ENCODE data around the gene SPATA33. TPM values are rescaled to one million over a fixed set of nuclear protein-coding genes. Genes with fewer than 3 reads are reported as not detected.
"Not testable (repeated sequence)": the region's sequence is repeated elsewhere in the genome, so short reads cannot be mapped to it uniquely, and the experiment has no call there.

Gene SPATA33
- total RNA-seq, 1 donor from 2014 or later, result 2.6 TPM

DNA sequence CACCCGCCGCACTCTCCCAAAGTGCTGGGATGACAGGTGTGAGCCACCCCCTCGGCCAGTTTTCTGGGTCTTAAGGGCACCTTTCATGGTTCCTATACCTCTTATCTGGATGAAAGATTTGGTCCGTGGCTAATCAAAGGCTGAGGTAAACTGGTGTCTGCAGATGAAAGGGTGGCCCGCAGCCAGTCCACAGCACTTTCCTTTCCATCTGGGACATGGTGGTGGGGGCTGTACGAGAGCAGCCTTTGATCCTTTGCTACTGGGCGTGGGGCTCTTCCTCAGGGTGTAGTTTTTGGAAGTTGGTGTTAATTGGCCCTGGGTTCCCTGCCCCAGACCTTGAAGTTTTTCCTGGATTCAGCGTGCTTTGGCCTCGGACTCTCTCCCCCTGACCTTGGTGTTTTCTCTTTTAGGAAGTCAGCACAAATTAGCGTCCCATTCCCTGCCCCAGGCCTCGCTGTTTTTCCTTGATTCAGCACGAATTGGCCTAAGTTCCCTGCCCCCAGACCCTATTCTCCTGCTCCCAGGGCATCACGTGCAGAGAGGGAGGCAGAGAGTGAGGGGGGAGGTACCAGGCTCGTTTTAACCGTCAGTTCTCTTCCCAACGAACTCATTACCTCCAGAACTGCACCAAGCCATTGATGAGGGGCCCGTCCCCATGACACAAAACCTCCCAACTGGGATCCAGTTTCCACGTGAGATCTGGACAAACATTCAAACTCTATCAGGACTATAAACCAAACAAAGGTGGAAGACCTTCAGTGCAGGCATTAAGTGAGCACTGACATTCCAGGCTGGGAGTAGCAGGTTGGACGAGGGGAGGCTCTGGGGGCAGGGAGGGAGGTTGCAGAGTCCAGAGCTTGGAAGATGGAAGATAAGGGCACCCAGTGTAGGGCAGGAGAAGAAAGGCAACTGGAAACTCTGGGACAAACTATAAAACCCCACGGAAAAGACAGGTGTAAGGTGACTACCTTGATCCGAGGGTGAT lies 32.6 kb upstream of the SPATA33 start:
- no peak for ATAC-seq
- intact Hi-C loops (cut with micrococcal nuclease), result no loop called here
- no peak for DNase-seq

DNA sequence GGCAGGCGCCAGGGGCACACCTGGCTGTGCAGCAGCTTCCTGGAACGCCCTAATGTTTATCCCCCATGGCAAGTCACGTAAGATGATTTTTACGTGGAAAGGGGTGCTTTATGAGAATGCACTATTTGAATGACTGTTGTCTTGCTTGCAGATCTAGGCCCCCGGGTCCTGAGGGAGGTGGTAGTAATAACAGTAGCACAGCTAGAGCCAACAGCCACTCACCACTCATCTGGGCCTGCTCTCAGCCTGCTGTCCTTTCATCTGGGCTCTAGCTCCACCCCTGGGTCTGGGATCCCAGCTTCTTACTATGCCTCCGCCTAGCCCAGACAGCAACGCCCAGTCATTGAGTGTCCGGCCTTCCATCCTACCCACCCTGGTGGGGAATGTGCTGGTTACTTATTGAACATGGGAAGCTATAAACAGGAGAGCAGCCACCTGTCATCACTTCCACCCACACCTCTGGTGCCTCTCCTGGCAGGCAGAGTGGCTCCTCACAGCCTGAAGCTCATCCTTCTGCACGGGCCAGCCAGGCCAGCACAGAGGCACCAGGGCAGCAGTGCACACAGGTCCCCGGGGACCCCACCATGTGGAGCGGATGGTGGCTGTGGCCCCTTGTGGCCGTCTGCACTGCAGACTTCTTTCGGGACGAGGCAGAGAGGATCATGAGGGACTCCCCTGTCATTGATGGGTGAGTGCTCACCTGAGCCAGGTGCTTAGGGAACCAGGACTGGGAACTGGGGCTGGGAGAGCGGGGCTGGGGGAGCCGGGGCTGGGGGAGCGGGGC lies 27.6 kb upstream of the SPATA33 start:
- intact Hi-C loops (cut with micrococcal nuclease), result no loop called here
- DNase-seq, result no peak
- no peak for ATAC-seq

- intact Hi-C loops (cut with micrococcal nuclease), result no loop called here
- DNase-seq, result no peak
- ATAC-seq, result no peak
These were observed 24.5 kb upstream of the SPATA33 start for GRCh38 chr16:89633064-89633631.

GRCh38 chr16:89634463-89635385 lies 22.9 kb upstream of the SPATA33 start:
- intact Hi-C loops (cut with micrococcal nuclease); DNase-seq: not testable (repeated sequence)

GRCh38 chr16:89636663-89637062 lies 21.0 kb upstream of the SPATA33 start:
- DNase-seq (no peak), ATAC-seq (no peak)
- intact Hi-C loops (cut with micrococcal nuclease), result no loop called here

More at GRCh38 chr16:89634463-89635385, 22.9 kb upstream of the SPATA33 start:
- ATAC-seq, result not testable (repeated sequence)

DNA sequence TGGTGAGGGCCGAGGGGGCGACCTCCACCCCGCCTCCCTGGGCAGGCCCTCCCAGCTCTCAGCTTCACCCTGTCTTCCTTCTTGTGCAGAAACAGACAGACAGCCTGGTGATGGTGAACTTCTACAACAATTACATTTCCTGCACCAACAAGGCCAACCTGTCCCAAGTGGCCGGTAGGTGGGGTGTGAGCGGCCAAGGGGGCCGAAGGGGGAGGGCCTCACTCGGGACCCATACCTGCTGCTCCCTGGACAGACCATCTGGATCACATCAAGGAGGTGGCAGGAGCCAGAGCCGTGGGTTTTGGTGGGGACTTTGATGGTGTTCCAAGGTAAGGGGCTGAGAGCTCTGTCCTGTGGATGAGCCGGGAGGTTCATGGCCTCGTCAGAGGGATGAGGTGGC lies 20.3 kb upstream of the SPATA33 start:
- ATAC-seq (no peak), DNase-seq (no peak)
- intact Hi-C loops (cut with micrococcal nuclease), result no loop called here

DNA sequence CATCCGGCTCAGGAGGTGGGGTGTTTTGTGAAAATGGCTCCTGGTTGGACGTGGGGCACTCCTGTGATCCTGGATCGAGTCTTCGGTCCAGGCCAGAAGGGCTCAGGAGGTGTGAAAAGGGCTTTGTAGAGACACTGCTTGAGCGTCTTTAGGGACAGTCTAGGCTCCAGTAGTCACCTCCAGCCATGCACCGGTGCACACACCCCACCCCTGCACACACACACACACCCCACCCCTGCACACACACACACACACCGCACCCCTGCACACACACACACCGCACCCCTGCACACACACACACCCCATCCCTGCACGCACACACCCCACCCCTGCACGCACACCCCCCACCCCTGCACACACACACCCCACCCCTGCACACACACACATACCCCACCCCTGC lies 19.2 kb upstream of the SPATA33 start:
- DNase-seq (no peak), ATAC-seq (no peak)
- intact Hi-C loops (cut with micrococcal nuclease), result no loop called here

DNA sequence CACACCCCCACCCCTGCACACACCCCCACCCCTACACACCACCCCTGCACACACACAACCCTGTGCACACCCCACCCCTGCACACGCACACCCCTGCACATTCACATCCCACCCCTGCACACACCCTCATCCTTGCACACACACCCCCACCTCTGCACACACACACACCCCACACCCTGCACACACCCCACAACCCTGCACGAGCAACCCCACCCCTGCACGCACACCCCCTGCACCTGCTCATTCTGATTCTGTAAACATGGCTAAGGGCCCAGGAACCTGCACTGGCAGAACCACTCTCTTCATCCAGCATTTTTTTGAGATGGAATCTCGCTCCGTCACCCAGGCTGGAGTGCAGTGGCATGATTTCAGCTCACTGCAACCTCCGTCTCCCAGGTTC lies 18.3 kb upstream of the SPATA33 start:
- ATAC-seq, result no peak
- intact Hi-C loops (cut with micrococcal nuclease), result no loop called here

DNA sequence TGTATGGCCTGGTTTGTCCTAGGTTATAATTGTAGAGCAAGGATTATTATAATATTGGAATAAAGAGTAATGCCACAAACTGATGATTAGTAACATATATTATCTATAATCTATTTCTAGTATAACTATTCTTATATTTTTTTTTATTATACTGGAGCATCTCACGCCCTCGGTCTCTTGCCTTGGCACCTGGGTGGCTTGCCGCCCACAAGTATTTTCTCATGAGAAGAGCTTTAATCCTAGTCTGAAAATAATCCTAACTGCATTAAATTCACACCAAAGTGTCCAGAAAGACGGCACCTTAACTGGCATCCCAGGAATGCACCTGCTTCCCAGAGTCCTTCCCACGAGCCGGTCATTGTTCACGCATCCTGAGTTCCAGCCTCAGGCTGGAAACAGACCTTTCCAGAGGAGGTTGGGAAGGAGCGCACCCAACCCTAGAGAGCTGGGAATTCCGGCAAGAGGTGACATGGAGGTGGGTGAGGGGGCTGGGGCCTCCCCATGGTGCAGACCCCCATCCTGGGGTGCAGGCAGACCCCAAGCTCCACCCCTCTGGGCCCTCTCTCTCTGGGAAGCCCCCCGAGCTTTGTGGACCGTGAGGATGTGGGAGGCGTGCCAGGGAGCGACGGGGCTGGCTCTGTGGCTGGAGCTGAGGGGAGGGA lies 16.0 kb upstream of the SPATA33 start:
- DNase-seq (no peak), ATAC-seq (no peak)
- intact Hi-C loops (cut with micrococcal nuclease), result no loop called here

More for the DNA sequence above, 18.3 kb upstream of the SPATA33 start:
- no peak for DNase-seq

GRCh38 chr16:89642574-89642973 lies 15.1 kb upstream of the SPATA33 start:
- DNase-seq, result no peak
- ATAC-seq, result no peak
- intact Hi-C loops (cut with micrococcal nuclease), result no loop called here

DNA sequence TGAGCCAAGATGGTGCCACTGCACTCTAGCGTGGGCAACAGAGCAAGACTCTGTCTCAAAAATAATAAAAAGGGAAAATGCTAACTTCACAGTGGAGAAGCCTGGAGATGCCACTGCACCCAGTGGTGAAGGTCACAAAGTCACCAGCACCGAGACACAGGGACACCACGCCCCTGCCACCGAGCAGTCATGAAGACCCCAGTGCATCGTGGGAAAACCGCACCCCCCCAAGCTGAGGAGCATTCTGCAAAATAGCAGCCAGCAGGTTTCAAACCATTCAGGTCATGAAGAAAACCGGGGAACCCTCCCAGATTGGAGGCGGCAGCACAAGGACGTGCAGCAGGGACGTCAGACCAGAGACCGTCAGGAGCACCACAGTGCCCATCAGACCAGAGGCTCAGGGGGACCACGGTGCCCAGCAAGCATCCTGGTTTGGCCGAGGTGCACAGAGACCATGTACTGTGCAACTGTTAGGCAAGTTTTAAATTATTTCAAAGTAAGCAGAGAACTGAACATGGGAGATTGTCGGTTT lies 13.8 kb upstream of the SPATA33 start:
- intact Hi-C loops (cut with micrococcal nuclease), result no loop called here
- no peak for ATAC-seq
- DNase-seq, result no peak

DNA sequence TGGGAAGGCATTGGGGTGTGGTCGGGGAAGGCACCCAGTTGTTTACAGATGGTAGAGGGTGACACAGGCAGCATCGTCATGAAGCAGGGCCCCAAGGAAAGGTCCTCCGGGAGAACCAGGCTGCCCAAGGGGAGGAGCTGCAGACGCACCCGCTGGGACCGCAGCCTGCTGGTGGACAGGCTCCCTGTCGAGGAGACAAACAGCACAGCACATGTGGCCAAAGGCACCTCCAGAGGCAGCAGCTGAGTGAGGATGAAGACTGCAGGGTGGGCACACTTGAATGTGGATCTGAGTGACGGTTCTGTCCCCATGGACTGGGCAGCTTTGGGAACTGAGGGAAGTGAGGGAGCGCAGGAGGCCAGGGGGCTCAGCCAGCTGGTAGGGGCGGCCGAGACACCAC lies 12.5 kb upstream of the SPATA33 start:
- no peak for DNase-seq
- ATAC-seq, result no peak
- intact Hi-C loops (cut with micrococcal nuclease), result no loop called here

DNA sequence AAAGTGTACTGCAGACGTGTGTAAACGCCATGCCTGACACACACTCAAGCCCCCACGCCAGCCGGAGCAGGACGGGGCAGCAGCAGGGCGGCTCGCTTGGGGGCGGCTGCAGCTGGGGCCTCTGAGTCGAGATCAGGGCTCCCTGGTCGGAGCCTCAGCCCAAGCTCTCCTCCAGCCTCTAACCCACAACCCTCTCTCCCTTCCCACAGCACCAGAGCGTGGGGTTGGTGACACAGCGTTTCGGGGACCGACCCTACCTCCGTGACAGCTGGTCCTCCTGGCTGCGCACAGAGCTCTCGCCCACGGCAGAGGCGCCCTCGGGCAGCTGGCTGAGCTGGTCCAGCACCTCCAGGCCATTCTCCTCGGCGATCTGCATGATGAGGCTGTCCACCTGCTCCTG lies 11.4 kb upstream of the SPATA33 start:
- ATAC-seq (no peak), DNase-seq (no peak)

DNA sequence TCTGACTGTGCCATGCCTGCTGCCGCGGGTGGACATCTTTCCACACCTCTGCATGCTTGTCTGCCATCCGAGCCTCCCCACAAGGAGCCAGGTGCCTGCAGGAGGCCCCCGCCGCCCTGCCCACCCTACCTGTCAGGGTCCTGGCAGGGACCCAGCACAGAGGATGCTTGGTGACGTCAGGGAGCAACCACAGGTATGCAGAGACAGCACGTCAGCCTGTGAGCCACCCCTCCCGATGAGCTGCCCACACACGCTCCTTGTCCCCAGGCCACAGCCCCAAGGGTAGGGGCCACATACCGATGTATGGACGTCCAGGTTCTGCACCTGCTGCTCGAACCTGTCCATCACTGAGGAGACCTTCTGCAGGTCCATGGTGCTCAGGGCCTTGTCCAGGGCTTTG lies 10.7 kb upstream of the SPATA33 start:
- intact Hi-C loops (cut with micrococcal nuclease), result no loop called here

More for the DNA sequence above, 11.4 kb upstream of the SPATA33 start:
- intact Hi-C loops (cut with micrococcal nuclease), result no loop called here

DNA sequence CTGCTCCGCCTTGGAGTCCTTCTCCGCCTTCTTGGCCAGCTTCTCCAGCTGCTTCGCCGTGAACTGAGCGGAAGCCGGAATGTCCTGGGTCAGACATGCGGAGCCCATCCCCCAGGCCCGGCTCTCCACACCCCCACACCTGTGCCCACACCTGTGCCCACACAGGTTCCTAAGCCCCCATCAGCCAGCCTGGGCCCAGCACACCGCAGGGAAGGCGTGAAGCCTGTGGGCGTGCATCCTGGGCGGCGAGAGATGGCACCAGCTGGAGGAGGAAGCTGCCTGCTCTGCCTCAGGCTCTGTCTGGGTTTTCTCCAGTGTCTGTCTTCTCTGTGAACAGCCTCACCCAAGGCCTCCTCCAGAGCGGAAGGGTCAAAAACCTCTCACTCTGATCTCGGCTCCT lies 6.1 kb upstream of the SPATA33 start:
- ATAC-seq, result no peak
- intact Hi-C loops (cut with micrococcal nuclease), result no loop called here
- DNase-seq, result no peak

More for the DNA sequence above, 10.7 kb upstream of the SPATA33 start:
- DNase-seq (no peak), ATAC-seq (no peak)

GRCh38 chr16:89653656-89654295 lies 3.9 kb upstream of the SPATA33 start:
- intact Hi-C loops (cut with micrococcal nuclease), result no loop called here
- DNase-seq, result no peak
- no peak for ATAC-seq

DNA sequence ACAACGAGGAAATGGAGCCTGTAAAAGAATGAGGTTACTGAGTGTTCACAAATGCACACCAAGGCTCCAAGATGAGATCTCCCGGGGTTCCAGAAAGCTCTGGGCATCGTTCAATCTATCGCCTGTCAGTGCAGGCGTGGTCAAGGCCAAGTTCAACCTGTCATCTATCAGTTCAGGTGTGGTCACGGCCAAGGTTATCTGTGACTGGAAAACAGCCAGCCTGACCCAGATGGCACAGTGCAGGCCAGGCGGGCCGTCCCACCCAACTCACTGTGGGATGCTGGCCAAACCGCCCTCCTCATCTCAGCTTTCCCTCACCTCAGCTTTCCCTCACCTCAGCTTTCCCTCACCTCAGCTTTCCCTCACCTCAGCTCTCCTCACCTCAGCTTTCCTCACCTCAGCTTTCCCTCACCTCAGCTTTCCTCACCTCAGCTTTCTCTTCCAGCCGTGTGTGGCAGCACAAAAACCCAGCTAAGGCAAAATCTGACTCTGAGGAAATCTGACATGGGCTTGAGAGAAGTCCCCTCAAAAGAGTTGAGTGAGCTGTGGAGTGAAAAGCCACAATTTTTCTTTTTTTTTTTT lies 2.5 kb upstream of the SPATA33 start:
- no peak for ATAC-seq
- intact Hi-C loops (cut with micrococcal nuclease), result no loop called here
- DNase-seq, result no peak

Data from left ventricle myocardium superior (tissue), 1 donor.